Muscle layer of colon (tissue), 2 donors: ENCODE results near the gene BAMBI.

Experiments used
- H3K27ac ChIP-seq: one replicate; pipeline ENCODE4 v1.7.0; 2013; ENCODE audit warnings: low read depth, mild to moderate bottlenecking, low read length, moderate library complexity
- H3K27me3 ChIP-seq, 2 donors: one replicate each; pipeline ENCODE4 v1.7.0; 2013; ENCODE audit warnings: low read length in 2 of 2, mild to moderate bottlenecking in 2 of 2; ENCODE audit not compliant: insufficient read depth in 2 of 2, control insufficient read depth in 1 of 2
- H3K36me3 ChIP-seq: one replicate; pipeline ENCODE4 v1.7.0; 2013; ENCODE audit warnings: mild to moderate bottlenecking, low read length; ENCODE audit not compliant: insufficient read depth
- H3K4me1 ChIP-seq: one replicate; pipeline ENCODE4 v1.7.0; 2013; ENCODE audit warnings: mild to moderate bottlenecking, low read length; ENCODE audit not compliant: insufficient read depth
- H3K4me3 ChIP-seq, 2 donors: one replicate each; pipeline ENCODE4 v1.7.0; 2013; ENCODE audit warnings: low read length in 2 of 2, low read depth in 1 of 2, mild to moderate bottlenecking in 1 of 2, moderate library complexity in 1 of 2
- H3K9ac ChIP-seq: one replicate; pipeline ENCODE4 v1.7.0; 2013; ENCODE audit warnings: low read length
- H3K9me3 ChIP-seq: one replicate; pipeline ENCODE4 v1.7.0; 2013; ENCODE audit warnings: mild to moderate bottlenecking, low read length
- donor health status: abdominal sarcoma.
- donor health status: Adenocarcinoma of cecum.

The BAMBI gene, protein sequence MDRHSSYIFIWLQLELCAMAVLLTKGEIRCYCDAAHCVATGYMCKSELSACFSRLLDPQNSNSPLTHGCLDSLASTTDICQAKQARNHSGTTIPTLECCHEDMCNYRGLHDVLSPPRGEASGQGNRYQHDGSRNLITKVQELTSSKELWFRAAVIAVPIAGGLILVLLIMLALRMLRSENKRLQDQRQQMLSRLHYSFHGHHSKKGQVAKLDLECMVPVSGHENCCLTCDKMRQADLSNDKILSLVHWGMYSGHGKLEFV

DNA sequence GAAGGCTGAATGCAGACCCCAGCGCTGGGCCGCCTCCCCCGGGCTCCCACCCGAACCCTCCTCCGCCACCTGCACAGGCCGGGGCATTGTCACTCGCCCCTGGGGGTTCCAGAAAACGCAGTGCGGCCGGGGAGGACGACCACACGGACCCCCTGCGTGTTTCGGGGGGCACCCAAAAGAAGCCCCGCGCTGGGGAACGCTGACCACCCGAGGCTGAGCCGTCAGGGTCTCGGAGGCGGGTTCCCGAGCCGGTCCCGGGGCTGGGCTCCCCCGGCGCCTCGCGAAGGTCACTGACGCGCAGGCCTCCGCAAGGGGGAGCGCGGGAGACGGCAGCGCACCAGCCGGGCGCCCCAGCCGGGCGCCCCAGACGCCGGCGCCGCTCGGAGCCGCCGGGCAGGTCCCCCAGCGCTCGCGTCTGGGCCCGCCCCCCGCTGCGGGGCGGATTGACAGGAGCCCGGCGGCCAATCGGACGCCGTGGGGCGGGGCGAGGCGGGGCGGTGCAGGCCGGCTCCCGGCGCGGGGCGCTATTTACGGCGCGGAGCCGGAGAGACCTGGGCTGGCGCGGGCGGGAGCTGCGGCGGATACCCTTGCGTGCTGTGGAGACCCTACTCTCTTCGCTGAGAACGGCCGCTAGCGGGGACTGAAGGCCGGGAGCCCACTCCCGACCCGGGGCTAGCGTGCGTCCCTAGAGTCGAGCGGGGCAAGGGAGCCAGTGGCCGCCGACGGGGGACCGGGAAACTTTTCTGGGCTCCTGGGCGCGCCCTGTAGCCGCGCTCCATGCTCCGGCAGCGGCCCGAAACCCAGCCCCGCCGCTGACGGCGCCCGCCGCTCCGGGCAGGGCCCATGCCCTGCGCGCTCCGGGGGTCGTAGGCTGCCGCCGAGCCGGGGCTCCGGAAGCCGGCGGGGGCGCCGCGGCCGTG, at the start of gene BAMBI:
BAMBI (plus strand) TSS at position 554 of the 920 bp plus-strand sequence. CDS start 377 bp downstream, outside the sequence.
- Histone ChIP-seq H3K4me3 (peak within 1 kb of the TSS; percentile 56 to 71), H3K9me3 (no peaks in the 10 kb centered on the region), H3K36me3 (no peaks in the 10 kb centered on the region), H3K27ac (no peak within 1 kb of the TSS), H3K4me1 (peaks cover 12% of the 10 kb centered on the region), H3K27me3 (peaks cover 10 to 28% of the 10 kb centered on the region in 2 donors), H3K9ac (no peak within 1 kb of the TSS)

DNA sequence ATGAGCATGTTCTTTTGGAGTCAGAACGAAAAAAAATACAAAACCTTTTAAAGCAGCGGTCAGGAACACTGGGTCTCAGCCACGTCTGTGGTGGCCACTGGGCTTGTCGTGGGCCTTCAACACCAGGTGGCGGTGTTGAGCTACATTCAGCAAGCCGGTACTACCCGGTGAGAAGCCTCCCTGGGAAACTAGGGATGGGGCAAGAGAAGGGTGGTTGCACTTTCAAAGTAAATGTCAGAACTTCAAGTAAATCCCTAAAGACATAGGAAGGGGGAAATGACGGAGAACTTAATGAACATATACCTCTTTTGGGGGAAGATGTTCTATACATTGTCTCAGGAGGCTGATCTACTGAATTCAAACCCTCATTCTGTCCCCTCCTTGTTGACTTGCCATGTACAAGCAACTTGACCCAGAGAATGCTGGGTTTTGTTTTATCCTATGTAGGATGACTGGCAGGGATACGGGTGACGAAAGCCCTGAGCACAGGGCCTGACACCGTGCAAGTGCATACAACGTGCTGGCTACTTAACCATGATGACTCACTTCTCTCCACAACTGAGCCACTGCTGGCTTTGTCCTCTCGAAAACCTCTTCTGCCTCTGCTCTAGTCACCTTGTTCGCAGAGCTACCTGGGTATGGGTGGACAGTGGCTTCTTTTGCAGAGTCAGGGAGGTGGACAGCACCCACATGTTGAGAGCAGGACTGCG, 49.0 kb upstream of the BAMBI start:
- Histone ChIP-seq H3K4me3 (no peak overlapping the region), H3K27me3 (no peaks in the 10 kb centered on the region), H3K9ac (no peak overlapping the region), H3K27ac (no peak overlapping the region), H3K36me3 (no peaks in the 10 kb centered on the region), H3K4me1 (no peaks in the 10 kb centered on the region), H3K9me3 (no peaks in the 10 kb centered on the region)

DNA sequence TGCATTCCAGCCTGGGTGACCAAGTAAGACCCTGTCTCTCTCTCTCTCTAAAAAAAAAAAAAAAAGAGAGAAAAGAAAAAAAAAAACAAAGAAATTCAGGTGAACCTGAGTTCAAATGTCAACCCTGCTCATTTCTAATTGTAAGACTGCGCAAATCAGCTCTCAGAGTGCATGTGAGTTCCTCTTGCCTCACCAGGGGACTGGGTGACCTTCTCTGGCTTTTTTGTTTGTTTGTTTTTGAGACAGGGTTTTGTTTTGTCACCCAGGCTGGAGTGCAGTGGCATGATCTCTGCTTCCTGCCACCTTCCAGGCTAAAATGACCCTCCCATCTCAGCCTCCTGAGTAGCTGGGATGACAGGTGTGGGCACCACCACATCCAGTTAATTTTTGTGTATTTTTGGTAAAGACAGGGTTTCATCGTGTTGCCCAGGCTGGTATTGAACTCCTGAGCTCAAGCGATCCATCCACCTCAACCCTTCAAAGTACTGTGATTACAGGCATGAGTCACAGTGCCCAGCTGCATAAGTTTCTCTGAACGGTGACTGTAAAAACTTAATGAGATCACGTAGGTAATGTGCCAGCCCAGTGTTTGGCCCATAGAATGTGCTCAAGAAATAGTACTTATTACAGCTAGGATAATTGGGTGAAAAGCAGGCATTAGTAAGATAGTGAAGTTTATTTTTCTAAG, 45.3 kb upstream of the BAMBI start:
- H3K27ac ChIP-seq: no peak overlapping the region
- no peaks in the 10 kb centered on the region for H3K36me3 ChIP-seq
- no peak overlapping the region for H3K9ac ChIP-seq

DNA sequence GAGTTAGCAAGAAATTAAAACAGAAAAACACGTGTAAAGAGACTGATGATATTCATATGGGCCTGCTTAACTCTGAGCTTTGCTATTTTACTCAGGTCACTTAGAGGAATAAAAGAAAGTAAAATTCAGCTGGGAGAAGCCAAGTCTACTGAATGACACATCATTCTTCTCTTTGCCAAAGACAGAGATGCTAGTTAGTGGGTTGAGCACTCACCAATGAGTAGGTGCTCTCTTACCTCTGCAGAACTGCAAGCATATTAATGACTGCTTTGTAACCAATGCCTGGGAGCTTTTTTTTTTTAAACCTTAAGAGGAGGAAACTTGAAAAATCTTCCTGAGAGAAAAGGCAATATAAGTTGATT, 44.8 kb upstream of the BAMBI start:
- no peaks in the 10 kb centered on the region for H3K9me3 ChIP-seq
- no peak overlapping the region for H3K4me3 ChIP-seq
- H3K27ac ChIP-seq: no peak overlapping the region
- H3K27me3 ChIP-seq: no peaks in the 10 kb centered on the region
- no peaks in the 10 kb centered on the region for H3K4me1 ChIP-seq
- H3K36me3 ChIP-seq: no peaks in the 10 kb centered on the region
- H3K9ac ChIP-seq: no peak overlapping the region

More for the DNA sequence above, 45.3 kb upstream of the BAMBI start:
- H3K4me1 ChIP-seq: no peaks in the 10 kb centered on the region
- no peaks in the 10 kb centered on the region for H3K27me3 ChIP-seq
- H3K4me3 ChIP-seq: no peak overlapping the region
- no peaks in the 10 kb centered on the region for H3K9me3 ChIP-seq

GRCh38 chr10:28633750-28634149, 43.6 kb upstream of the BAMBI start:
- H3K27me3 ChIP-seq: no peaks in the 10 kb centered on the region
- H3K9ac ChIP-seq: no peak overlapping the region
- no peaks in the 10 kb centered on the region for H3K9me3 ChIP-seq
- no peak overlapping the region for H3K4me3 ChIP-seq
- no peak overlapping the region for H3K27ac ChIP-seq
- no peaks in the 10 kb centered on the region for H3K36me3 ChIP-seq
- H3K4me1 ChIP-seq: no peaks in the 10 kb centered on the region

DNA sequence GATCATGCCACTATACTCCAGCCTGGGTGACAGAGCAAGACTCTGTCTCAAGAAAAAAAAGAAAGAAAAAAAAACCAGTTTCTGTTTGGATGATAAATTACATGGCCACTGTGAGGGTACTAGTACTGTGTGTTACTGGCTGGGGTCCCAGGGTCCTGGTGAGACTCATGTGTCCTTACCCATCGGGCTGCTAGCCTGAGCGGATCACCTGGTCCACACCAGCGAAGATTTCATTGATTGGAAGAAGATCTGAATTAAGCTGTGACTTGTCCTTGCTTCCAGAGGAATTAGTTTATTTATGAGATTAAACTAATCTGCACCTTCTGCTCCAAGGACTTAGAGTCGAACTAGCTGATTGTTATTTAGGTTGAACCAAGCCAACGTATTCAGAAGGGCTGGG, 40.0 kb upstream of the BAMBI start:
- no peaks in the 10 kb centered on the region for H3K4me1 ChIP-seq
- H3K36me3 ChIP-seq: no peaks in the 10 kb centered on the region
- H3K9me3 ChIP-seq: no peaks in the 10 kb centered on the region
- no peak overlapping the region for H3K27ac ChIP-seq
- H3K27me3 ChIP-seq: no peaks in the 10 kb centered on the region
- H3K9ac ChIP-seq: no peak overlapping the region
- H3K4me3 ChIP-seq: no peak overlapping the region

DNA sequence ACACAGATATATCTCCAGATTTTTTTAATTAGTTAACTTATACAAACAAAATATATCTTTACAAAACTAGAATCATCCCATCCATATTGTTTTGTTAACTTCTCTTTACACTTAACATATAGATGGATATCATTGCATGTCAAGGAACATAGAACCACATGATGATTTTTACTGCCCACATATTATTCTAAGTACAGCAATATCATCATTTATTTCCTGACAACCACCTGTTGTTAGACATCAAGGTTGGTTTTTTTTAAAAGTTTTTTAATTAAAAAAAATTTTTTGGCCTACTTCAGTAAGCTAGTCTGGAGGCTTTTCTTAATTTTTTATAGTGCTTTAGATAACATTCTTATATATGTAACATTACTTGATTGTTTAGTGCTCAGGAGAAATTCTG, 38.9 kb upstream of the BAMBI start:
- H3K36me3 ChIP-seq: no peaks in the 10 kb centered on the region
- no peak overlapping the region for H3K9ac ChIP-seq
- no peaks in the 10 kb centered on the region for H3K4me1 ChIP-seq
- no peak overlapping the region for H3K4me3 ChIP-seq
- H3K27ac ChIP-seq: no peak overlapping the region
- no peaks in the 10 kb centered on the region for H3K27me3 ChIP-seq
- H3K9me3 ChIP-seq: no peaks in the 10 kb centered on the region

GRCh38 chr10:28640551-28640950, 36.8 kb upstream of the BAMBI start:
- H3K4me1 ChIP-seq: no peaks in the 10 kb centered on the region
- H3K4me3 ChIP-seq: no peak overlapping the region
- no peaks in the 10 kb centered on the region for H3K9me3 ChIP-seq
- H3K27ac ChIP-seq: no peak overlapping the region
- no peaks in the 10 kb centered on the region for H3K36me3 ChIP-seq
- no peaks in the 10 kb centered on the region for H3K27me3 ChIP-seq
- no peak overlapping the region for H3K9ac ChIP-seq

GRCh38 chr10:28644647-28645046, 32.7 kb upstream of the BAMBI start:
- H3K27me3 ChIP-seq: no peaks in the 10 kb centered on the region
- H3K4me3 ChIP-seq: no peak overlapping the region
- H3K4me1 ChIP-seq: no peaks in the 10 kb centered on the region
- H3K27ac ChIP-seq: no peak overlapping the region
- no peaks in the 10 kb centered on the region for H3K9me3 ChIP-seq
- no peaks in the 10 kb centered on the region for H3K36me3 ChIP-seq
- no peak overlapping the region for H3K9ac ChIP-seq

GRCh38 chr10:28652106-28652505, 25.2 kb upstream of the BAMBI start:
- H3K27me3 ChIP-seq: no peaks in the 10 kb centered on the region
- H3K9ac ChIP-seq: no peak overlapping the region
- no peaks in the 10 kb centered on the region for H3K36me3 ChIP-seq
- H3K4me3 ChIP-seq: no peak overlapping the region
- H3K4me1 ChIP-seq: no peaks in the 10 kb centered on the region
- H3K9me3 ChIP-seq: no peaks in the 10 kb centered on the region
- H3K27ac ChIP-seq: no peak overlapping the region

DNA sequence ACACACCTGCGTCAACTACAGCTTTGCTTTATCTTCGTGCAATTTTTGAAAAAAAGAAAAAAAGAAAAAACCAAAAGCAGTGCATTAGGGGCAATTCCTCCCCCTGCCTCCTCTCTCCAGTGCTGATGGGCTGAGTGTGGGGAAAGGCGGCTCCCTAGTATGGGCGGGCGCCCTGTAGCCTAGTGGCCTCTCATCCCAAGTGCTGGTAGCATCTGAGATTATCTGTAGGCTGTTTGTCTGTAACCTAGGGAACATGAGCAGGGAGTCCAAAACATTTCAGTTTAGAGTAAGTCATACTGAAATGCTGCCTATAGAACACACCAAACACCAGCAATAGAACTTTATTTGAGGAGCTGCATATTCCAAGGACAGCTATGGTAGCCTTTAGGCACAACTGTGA, 24.6 kb upstream of the BAMBI start:
- Histone ChIP-seq H3K36me3 (no peaks in the 10 kb centered on the region), H3K27me3 (no peaks in the 10 kb centered on the region), H3K4me1 (no peaks in the 10 kb centered on the region), H3K9me3 (no peaks in the 10 kb centered on the region), H3K4me3 (no peak overlapping the region), H3K27ac (no peak overlapping the region), H3K9ac (no peak overlapping the region)
